ENCODE data around the gene DEAF1. TPM values are rescaled to one million over a fixed set of nuclear protein-coding genes. Genes with fewer than 3 reads are reported as not detected.

Gene DEAF1
- total and polyA plus RNA-seq, 2 of the 13 experiments (the other 11 are each of a cell fraction or from before 2014, with no cell fraction given): 22.3 to 29.6 TPM

GRCh38 chr11:655036-655726 lies 39.8 kb downstream of the DEAF1 start (continued):
- no peak for TF ChIP-seq ATF7-NPFF (CRISPR knock-in tag; IDR thresholded peaks at IDR 0.05; ENCODE audit: low read depth)
- TF ChIP-seq BCLAF1 (IDR thresholded peaks at IDR 0.05): no peak
- 0 out of 2 replicates have a peak, but pooled peaks have one; percentile 34 for TF ChIP-seq KDM5B (CRISPR knock-in tag; IDR thresholded peaks at IDR 0.05; ENCODE audit: borderline replicate concordance)
- no peak for TF ChIP-seq SKIL (CRISPR knock-in tag; IDR thresholded peaks at IDR 0.05; ENCODE audit: borderline replicate concordance)
- no peak for TF ChIP-seq ZNF720 (CRISPR knock-in tag; IDR thresholded peaks at IDR 0.05)
- TF ChIP-seq EZH2 (conservative IDR thresholded peaks at IDR 0.05; ENCODE audit: low read depth, low read length): no peak
- TF ChIP-seq ZNF329 (CRISPR knock-in tag; IDR thresholded peaks at IDR 0.05; ENCODE audit: low read depth): no peak
- TF ChIP-seq PHF21A (CRISPR knock-in tag; IDR thresholded peaks at IDR 0.05): 0 out of 2 replicates have a peak, but pooled peaks have one; percentile 22
- TF ChIP-seq IRX3 (CRISPR knock-in tag; IDR thresholded peaks at IDR 0.05; ENCODE audit: borderline replicate concordance, low read depth): no peak
- TF ChIP-seq ZNF816 (CRISPR knock-in tag; IDR thresholded peaks at IDR 0.05; ENCODE audit: borderline replicate concordance): no peak
- no peak for TF ChIP-seq ZNF549 (CRISPR knock-in tag; IDR thresholded peaks at IDR 0.05)
- no peak for TF ChIP-seq ZNF101 (CRISPR knock-in tag; IDR thresholded peaks at IDR 0.05; ENCODE audit: borderline replicate concordance, low read depth)
- TF ChIP-seq HMGXB4 (CRISPR knock-in tag; IDR thresholded peaks at IDR 0.05; ENCODE audit: borderline replicate concordance in 1 of 2, low read depth in 1 of 2): no peak
- no peak for TF ChIP-seq CENPX (CRISPR knock-in tag; IDR thresholded peaks at IDR 0.05)
- TF ChIP-seq FUBP1 (CRISPR knock-in tag; IDR thresholded peaks at IDR 0.05; ENCODE audit: borderline replicate concordance): no peak
- no peak for TF ChIP-seq SP140L (CRISPR knock-in tag; IDR thresholded peaks at IDR 0.05; ENCODE audit: borderline replicate concordance)
